ENCODE results near the gene DNAH11. TPM values are rescaled to one million over a fixed set of nuclear protein-coding genes. Genes with fewer than 3 reads are reported as not detected.

DNAH11 gene
- total and polyA plus RNA-seq, 2 of the 13 experiments (the other 11 are each of a cell fraction or from before 2014, with no cell fraction given) = not detected

- no peaks in the 10 kb centered on the region for H3K79me2 ChIP-seq (ENCODE audit: insufficient read depth, low read length)
- H3K4me3 ChIP-seq (replicated peaks in 1 of 3; ENCODE audit: insufficient read depth in 1 of 3, low read depth in 2 of 3, low read length in 3 of 3) = no peak overlapping the region
- DNase-seq (ENCODE audit: low spot score) (no peak), ATAC-seq (no peak), FAIRE-seq (no peak)
- H3K9ac ChIP-seq (ENCODE audit: insufficient read depth, low read depth, low read length) = no peak overlapping the region
- no peaks in the 10 kb centered on the region for H3K36me3 ChIP-seq (replicated peaks in 1 of 2; ENCODE audit: control insufficient read depth in 1 of 2, insufficient read depth in 2 of 2, low read length in 2 of 2)
- no peaks in the 10 kb centered on the region for H4K20me1 ChIP-seq (ENCODE audit: insufficient read depth, low read length)
- ChIA-PET CTCF (ENCODE audit: low intra/inter-chr PET ratio, low total read pairs) (no interaction called here), POLR2A (no interaction called here)
- intact Hi-C loops (cut with micrococcal nuclease; ENCODE audit: unreplicated experiment) = no loop called here
- 0 out of 5 replicates have a peak, but pooled peaks cover 0 to 2% of the 10 kb centered on the region in 2 experiments for H3K27me3 ChIP-seq (ENCODE audit: control insufficient read depth in 1 of 2, insufficient read depth in 2 of 2, low read length in 2 of 2)
- in situ Hi-C loops (cut with HindIII; ENCODE audit: extremely low pct_ligation_motif_present, low pct_unique_long_range_greater_than_20kb) = no loop called here
- no peak overlapping the region for H2AFZ ChIP-seq (ENCODE audit: low read length)
- no peak overlapping the region for H3K27ac ChIP-seq (ENCODE audit: extremely low read length, insufficient read depth, low read length)
- WGBS (ENCODE audit: low lambda C conversion rate) = 29% methylated on average over 6 of the region's 6 CpGs
- H3K4me2 ChIP-seq (ENCODE audit: low read depth, low read length) = no peak overlapping the region
- no peaks in the 10 kb centered on the region for H3K9me3 ChIP-seq (ENCODE audit: low read length)
- H3K4me1 ChIP-seq (ENCODE audit: insufficient read depth, low read length) = no peaks in the 10 kb centered on the region
- BruUV-seq (replicated peaks) = no TSS peak
- TF ChIP-seq, protein P1, sequence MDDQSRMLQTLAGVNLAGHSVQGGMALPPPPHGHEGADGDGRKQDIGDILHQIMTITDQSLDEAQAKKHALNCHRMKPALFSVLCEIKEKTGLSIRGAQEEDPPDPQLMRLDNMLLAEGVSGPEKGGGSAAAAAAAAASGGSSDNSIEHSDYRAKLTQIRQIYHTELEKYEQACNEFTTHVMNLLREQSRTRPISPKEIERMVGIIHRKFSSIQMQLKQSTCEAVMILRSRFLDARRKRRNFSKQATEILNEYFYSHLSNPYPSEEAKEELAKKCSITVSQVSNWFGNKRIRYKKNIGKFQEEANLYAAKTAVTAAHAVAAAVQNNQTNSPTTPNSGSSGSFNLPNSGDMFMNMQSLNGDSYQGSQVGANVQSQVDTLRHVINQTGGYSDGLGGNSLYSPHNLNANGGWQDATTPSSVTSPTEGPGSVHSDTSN (CRISPR knock-in tag; IDR thresholded peaks at IDR 0.05; ENCODE audit: borderline replicate concordance) = no peak
- no peak for TF ChIP-seq CCAR2 (optimal IDR thresholded peaks at IDR 0.05; ENCODE audit: low read depth, low read length)
- no peak for TF ChIP-seq THAP8 (CRISPR knock-in tag; IDR thresholded peaks at IDR 0.05; ENCODE audit: borderline replicate concordance)
- TF ChIP-seq ZNF570 (CRISPR knock-in tag; IDR thresholded peaks at IDR 0.05; ENCODE audit: borderline replicate concordance) = no peak
- TF ChIP-seq ZFP41 (CRISPR knock-in tag; IDR thresholded peaks at IDR 0.05; ENCODE audit: borderline replicate concordance) = no peak
- TF ChIP-seq KIAA2018 (CRISPR knock-in tag; IDR thresholded peaks at IDR 0.05; ENCODE audit: borderline replicate concordance) = no peak
- no peak for TF ChIP-seq ZBTB8A (CRISPR knock-in tag; IDR thresholded peaks at IDR 0.05; ENCODE audit: borderline replicate concordance, low read depth)
- no peak for TF ChIP-seq ZNF3 (CRISPR knock-in tag; IDR thresholded peaks at IDR 0.05)
- TF ChIP-seq GLI4 (CRISPR knock-in tag; IDR thresholded peaks at IDR 0.05; ENCODE audit: borderline replicate concordance) = no peak
- TF ChIP-seq CBX1 (IDR thresholded peaks at IDR 0.05; ENCODE audit: low read depth) = no peak
- no peak for TF ChIP-seq TAF1 (CRISPR knock-in tag; IDR thresholded peaks at IDR 0.05)
These were observed 8.1 kb downstream of the DNAH11 start for GRCh38 chr7:21550821-21551531.

Data from HepG2 (cell line).